HG03520 (cell line): ENCODE data around the gene SLC28A1.

Experiments used
- ATAC-seq: cut with Tn5 transposase; IDR thresholded peaks from one replicate; pipeline ENCODE4 v1.9.1; 2021; ENCODE audit warnings: mild to moderate bottlenecking, moderate library complexity; ENCODE audit not compliant: unreplicated experiment

The SLC28A1 gene

DNA sequence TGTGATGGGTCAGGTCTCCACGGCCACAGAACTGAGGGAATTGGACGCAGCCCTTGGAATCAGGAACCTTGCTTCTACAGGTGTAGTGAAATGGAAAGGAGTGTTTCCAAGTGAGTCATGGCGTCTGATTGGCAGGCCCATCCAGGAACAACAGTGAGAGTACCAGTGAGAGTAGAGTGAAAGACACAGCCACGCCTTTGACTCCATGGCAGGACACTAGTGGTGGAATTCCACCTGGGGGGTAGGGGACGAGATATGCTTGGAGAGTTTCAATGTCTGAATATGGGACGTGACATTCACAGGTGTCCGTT, 3.0 kb upstream of the SLC28A1 start:
- no peak for ATAC-seq

GRCh38 chr15:84883466-84883865, 996 bp upstream of the SLC28A1 start:
- no peak for ATAC-seq

DNA sequence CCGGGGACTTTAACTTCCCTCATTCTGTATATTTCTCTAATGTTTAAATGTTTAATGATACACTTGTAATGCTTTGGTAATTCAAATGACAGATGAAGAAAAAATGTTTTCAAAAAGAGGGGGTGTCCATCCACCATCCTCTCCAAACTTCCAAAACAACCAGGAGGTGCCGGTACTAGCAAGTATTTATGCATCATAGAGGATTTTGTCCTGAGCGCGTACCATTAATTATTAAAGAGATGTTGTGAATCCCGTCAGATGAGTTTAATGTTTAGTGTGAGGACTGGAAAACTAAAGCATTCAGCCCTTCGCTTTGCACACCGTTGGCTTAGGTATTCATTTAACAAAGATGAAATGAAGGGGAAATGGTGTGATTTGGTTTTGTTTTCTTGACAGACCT, 1.3 kb downstream of the SLC28A1 start:
- no peak for ATAC-seq

DNA sequence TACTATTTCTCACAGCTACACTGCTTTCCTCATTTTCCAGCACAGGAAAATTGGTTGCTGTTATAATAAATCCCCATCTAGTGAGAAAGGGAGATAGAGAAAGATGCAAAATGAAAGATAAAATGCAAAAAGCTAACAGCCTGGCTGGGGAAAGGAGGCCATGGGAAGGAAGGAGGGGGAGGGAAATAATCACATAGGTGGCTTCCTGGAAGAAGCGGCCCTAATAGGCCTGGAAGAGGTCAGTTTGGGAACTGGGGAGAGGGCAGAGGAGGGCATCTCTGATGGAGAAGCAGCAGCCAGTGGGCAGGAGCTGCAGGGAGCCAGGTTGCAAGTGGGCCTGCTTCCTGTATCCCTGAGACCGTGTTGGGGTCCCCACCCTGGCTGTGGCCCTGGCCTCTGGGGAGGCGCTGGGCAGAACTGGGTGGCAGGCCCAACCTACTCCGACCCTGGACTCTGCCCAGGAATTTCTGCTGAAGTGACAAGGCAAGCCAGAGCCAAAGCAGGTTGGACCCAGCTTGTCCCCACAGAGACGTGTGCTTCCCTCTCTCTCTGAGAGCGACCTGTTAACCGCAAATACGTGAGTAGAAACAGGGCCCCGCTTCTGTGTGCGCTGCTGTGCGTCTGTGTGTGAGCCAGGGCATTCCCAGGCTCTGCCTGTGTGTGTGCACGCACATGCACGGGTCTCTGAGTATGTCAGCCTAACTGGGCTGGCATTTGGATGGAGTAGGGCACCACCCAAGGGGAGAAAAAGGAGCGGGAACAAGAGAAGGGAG, 1.9 kb downstream of the SLC28A1 start:
- no peak for ATAC-seq

DNA sequence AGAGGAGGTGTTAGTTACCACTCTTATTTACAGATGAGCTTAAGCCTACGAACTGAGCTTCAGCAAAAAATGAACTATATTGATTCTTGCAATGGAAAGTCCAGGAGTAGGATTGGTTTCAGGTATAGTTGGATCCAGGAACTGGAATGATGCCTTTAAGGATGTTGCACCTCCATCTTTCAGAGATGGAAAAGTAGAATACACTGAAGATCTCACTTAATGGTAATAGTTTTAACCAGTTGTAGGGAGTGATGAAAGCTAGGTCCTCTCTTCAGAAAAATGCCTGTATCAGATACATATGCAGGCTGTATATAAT, 2.5 kb downstream of the SLC28A1 start:
- no peak for ATAC-seq

GRCh38 chr15:84887938-84888337, 3.5 kb downstream of the SLC28A1 start:
- ATAC-seq, result no peak

DNA sequence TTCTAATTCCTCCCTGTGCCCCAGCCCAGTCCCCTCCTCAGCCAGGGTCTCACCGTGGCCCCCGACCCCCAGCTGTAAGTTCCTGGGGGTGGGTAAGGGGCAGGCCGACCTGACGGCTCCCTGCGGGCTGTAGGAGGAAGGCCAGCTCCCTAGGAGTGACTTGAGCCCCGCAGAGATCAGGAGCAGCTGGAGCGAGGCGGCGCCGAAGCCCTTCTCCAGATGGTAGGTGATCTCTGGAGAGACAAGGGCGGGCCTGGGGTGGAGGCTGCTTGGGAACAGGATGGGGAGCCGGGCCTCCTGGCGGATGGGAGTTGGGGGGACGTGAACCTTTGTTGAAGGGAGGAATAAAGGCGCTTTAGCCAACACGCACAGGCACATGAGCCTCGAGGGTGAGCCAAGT, 4.2 kb downstream of the SLC28A1 start:
- ATAC-seq, result no peak

- ATAC-seq, result no peak
These were observed 5.0 kb downstream of the SLC28A1 start for GRCh38 chr15:84889313-84889990.

GRCh38 chr15:84889991-84890669, 5.7 kb downstream of the SLC28A1 start:
- no peak for ATAC-seq

- no peak for ATAC-seq
These were observed 6.3 kb downstream of the SLC28A1 start for GRCh38 chr15:84890670-84891162.

DNA sequence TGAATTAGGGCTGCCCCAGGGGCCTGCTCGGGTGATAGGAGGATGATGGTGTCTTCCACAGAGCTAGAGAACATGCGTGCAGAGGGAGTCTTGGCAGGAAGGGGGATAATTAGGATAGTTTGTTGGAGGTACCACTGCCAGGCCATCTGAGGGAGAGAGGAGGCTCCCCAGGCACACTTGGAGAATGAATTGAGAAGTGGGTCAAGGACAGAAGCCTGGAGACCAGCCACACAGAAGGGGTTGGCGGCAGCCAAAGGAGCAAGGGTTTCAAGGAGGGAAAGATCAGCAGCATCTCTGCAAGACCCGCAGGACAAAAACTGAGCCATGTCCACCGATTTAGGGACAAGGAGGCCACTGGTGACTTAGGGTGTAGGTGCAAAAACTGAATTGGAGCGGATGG, 6.9 kb downstream of the SLC28A1 start:
- no peak for ATAC-seq

DNA sequence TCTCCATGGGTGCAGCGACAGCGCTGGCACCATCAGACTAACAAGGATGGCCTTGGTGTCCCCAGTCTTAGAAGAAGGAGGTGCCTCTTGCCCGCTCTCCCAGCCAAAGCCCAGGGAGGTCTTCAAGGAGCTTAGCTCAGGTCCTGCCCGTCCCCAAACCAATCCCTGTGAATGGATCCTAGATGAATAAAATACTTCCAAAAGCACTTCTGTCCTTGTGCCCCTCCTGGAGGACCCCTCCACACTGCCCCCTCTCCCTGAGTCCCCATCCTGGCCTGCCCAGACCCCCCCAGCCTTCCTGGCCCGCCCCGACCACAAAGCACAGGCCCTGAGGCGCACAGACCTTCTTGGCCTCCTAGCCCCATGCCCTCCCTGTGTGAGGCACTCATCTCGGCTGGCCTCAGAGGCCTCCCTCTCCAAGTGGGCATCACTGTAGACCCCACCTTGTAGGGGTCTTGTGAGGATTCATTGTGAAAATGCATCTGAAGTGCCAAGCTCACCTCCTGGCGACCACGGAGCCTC, 8.4 kb downstream of the SLC28A1 start:
- no peak for ATAC-seq

DNA sequence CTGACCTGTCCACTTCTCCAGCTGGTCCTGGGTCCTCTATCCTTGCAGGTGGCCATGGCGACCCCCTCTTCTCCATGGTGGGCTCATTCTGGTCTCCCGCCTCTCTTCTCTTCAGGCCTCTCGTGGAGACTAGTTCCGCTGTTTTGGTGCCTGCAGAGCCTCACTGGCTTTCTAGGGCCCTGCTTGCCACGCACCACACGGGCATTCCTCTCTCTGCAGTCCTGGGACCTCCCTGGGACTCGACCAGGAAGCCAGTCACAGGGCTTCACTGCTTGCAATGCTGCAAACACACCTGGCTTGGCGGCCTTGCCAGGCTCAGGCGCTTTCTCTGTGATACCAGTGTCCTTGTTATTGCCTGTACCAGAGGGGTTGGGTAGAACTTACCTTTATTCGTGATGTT, 9.1 kb downstream of the SLC28A1 start:
- no peak for ATAC-seq

DNA sequence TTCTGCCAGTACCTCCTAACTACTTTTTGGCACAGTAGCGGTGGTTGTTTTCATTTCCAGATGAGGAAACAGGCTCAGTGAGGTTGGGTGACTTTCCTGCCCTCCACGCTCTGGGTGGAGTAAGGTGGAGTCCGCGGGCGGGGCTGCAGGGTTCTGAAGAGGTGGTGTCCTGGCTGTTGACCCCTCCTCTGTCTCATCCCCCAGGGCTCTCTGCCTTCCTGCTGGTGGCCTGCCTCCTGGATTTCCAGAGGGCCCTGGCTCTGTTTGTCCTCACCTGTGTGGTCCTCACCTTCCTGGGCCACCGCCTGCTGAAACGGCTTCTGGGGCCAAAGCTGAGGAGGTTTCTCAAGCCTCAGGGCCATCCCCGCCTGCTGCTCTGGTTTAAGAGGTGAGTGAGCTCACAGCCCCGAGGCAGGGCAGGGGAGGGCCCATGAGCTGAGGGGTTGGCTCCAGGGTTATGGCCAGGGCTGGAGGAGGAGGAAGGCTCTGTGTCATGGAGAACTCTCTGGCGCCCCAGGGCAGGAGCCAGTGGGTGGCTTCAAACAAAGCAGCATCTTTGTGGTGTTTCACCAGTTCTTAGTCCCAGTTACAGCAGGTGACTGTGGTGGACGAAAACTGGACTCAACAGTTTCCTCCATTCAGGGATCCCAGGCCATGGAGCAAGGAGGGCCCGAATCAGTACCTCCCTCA, 10.4 kb downstream of the SLC28A1 start:
- no peak for ATAC-seq

DNA sequence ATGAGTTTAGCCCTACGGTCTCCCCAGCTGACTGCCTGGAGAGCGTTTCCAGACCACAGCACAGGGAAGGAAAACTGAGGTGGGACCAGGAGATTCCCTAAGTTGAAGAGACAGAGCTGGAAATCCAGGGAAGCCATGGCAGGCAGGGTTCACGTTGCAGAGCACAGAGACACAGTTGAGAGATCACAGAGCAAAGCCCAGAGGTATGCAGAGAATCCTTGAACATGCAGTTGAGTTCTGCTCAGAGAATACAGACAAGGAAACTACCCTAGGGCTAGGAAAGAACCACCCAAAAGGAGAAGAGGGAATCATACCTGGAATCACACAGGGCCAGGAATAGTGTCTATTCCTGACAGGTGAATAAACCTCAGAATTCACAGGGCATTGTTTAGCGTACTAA, 14.3 kb downstream of the SLC28A1 start:
- ATAC-seq, result no peak

DNA sequence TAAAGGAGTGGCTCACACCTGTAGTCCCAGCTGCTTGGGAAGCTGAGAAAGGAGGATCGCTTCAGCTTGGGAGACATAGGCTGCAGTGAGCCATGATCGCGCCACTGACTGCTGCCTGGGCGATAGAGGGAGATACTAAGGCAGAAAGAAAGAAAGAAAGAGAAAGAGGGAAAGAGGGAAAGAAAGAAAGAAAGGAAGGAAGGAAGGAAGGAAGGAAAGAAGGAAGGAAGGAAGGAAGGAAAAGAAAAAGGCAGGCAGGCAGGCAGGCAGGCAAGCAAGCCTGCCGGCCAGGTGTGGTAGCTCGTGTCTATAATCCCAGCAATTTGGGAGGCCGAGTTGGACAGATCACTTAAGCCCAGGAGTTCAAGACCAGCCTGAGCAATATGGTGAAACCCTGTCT, 15.3 kb downstream of the SLC28A1 start:
- ATAC-seq, result no peak

GRCh38 chr15:84901540-84901939, 17.1 kb downstream of the SLC28A1 start:
- ATAC-seq, result no peak

GRCh38 chr15:84903751-84904150, 19.3 kb downstream of the SLC28A1 start:
- no peak for ATAC-seq

DNA sequence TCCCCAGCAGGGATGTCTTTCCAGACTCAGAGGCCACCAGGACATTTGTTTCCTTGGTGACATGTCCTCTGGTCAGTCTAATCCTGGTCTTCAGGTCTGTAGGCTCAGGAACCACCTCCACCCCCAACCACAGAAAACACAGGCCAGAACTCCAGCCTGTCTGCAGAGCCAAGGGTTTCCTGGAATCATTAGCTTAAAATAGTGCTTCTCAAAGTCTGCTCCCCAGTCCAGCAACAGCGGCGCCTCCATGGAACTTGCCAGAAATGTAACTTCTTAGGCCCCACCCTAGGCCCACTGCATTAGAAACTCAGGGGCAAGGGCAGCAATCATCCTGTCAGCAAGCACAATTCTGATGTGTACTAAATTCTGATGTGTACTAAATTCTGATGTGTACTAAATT, 20.0 kb downstream of the SLC28A1 start:
- ATAC-seq, result no peak

- ATAC-seq, result no peak
These were observed 20.8 kb downstream of the SLC28A1 start for GRCh38 chr15:84905016-84905916.
